ENCODE data around the gene KCNK1.
"Not testable (repeated sequence)": the region's sequence is repeated elsewhere in the genome, so short reads cannot be mapped to it uniquely, and the experiment has no call there.

The KCNK1 gene

DNA sequence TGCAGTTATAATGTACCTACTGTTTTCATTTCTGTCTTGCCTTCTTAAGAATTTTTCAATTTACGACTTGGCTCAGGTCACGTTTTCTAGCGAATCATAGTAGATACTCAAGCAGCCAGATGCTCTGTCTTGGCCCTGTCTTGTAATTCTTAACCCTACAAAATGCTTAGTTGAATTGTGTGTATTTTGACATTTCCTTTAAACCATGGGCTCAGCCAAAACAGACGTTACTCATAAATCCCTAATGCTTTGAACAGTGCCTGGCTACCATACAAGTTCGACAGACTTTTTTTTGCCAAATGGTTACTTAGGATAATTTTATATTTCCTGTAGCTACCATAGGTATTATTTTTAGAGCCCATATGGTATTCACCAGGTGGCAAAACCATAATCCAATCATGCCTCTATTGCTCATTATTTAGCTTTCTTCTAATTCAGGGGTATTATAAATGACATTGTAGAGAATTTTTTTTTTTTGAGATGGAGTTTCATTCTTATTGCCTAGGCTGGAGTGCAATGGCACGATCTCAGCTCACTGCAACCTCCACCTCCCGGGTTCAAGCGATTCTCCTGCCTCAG lies 54.3 kb downstream of the KCNK1 start:
- Mint-ChIP-seq H3K4me3 (no peak overlapping the region), H3K27me3 (peaks cover 6 to 19% of the 10 kb centered on the region in 2 donors), H3K36me3 (ENCODE audit: insufficient read depth) (no peaks in the 10 kb centered on the region), H3K9me3 (no peaks in the 10 kb centered on the region), H3K27ac (no peak overlapping the region), H3K4me1 (ENCODE audit: low read depth in 2 of 2) (no peaks in the 10 kb centered on the region)
- ATAC-seq (replicated peaks) (no peak), DNase-seq (no peak)

DNA sequence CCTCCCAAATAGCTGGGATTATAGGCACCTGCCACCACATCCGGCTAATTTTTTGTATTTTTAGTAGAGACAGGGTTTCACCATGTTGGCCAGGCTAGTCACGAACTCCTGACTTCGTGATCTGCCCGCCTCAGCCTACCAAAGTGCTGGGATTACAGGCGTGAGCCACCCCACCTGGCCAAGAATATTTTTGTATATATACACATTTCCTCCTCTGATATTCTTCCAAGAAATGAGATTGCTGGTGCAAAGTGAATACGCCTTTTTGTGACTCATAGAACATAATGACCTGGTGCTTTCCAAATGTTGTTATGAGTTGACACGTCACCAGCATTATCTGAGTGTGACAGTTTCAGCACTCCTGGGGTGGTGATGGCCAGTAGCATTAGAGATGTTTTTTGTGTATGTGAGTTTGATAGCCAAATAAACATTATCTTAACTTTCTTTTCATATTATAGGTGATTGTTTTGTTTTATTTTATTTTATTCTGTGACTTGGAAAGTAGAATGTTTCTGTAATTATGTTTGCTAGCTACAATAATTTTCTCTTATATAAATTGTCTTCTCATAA lies 54.9 kb downstream of the KCNK1 start:
- Mint-ChIP-seq H3K27ac (no peak overlapping the region), H3K4me3 (no peak overlapping the region), H3K27me3 (peaks cover 11 to 25% of the 10 kb centered on the region in 2 donors), H3K4me1 (ENCODE audit: low read depth in 2 of 2) (no peaks in the 10 kb centered on the region), H3K9me3 (no peaks in the 10 kb centered on the region), H3K36me3 (ENCODE audit: insufficient read depth) (no peaks in the 10 kb centered on the region)
- ATAC-seq (replicated peaks) (no peak), DNase-seq (no peak)

DNA sequence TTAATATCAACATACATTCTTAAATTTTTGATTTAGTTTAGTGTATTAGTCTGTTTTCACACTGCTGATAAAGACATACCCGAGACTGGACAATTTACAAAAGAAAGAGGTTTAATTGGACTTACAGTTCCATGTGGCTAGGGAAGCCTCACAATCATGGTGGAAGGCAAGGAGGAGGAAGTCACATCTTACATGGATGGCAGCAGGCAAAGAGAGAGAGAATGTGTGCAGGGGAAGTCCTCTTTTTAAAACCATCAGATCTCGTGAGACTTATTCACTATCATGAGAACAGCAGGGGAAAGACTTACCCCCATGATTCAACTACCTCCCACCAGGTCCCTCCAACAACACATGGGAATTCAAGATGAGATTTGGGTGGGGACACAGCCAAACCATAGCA lies 56.5 kb downstream of the KCNK1 start:
- not testable (repeated sequence) for H3K27ac Mint-ChIP-seq; H3K4me3 Mint-ChIP-seq; ATAC-seq (replicated peaks); DNase-seq; H3K36me3 Mint-ChIP-seq (ENCODE audit: insufficient read depth); H3K4me1 Mint-ChIP-seq (ENCODE audit: low read depth in 2 of 2); H3K9me3 Mint-ChIP-seq
- H3K27me3 Mint-ChIP-seq: peaks cover 24 to 28% of the 10 kb centered on the region in 2 donors

DNA sequence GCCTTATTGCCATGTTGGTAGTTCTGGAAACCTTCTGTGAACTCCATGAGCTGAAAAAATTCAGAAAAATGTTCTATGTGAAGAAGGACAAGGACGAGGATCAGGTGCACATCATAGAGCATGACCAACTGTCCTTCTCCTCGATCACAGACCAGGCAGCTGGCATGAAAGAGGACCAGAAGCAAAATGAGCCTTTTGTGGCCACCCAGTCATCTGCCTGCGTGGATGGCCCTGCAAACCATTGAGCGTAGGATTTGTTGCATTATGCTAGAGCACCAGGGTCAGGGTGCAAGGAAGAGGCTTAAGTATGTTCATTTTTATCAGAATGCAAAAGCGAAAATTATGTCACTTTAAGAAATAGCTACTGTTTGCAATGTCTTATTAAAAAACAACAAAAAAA lies 57.4 kb downstream of the KCNK1 start:
- no peak overlapping the region for H3K4me3 Mint-ChIP-seq
- H3K9me3 Mint-ChIP-seq: no peaks in the 10 kb centered on the region
- H3K27ac Mint-ChIP-seq: no peak overlapping the region
- peaks cover 28 to 32% of the 10 kb centered on the region in 2 donors for H3K27me3 Mint-ChIP-seq
- ATAC-seq (replicated peaks) (no peak), DNase-seq (no peak)
- H3K36me3 Mint-ChIP-seq (ENCODE audit: insufficient read depth): no peaks in the 10 kb centered on the region
- no peaks in the 10 kb centered on the region for H3K4me1 Mint-ChIP-seq (ENCODE audit: low read depth in 2 of 2)

DNA sequence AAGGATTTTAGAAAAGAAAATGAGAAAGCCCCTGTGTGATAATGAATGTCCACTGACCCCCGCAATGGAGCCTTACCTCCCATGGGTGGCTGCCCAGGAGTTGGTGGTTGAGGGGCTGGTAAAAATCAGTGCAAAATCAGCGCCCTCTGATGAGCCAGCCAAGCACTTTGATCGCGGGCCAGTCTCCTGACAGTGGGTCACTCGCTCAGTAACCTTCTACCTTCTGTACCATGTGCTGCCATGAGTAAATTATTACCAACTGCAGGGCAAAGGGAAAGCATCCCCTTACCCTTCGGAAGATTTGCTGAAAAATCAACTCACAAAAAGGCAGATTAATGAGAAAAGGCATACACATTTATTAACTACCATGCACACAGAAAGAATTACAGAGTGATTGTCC lies 58.8 kb downstream of the KCNK1 start:
- no peaks in the 10 kb centered on the region for H3K9me3 Mint-ChIP-seq
- no peak for ATAC-seq (replicated peaks)
- H3K4me3 Mint-ChIP-seq: no peak overlapping the region
- no peaks in the 10 kb centered on the region for H3K4me1 Mint-ChIP-seq (ENCODE audit: low read depth in 2 of 2)
- peaks cover 28 to 32% of the 10 kb centered on the region in 2 donors for H3K27me3 Mint-ChIP-seq
- H3K36me3 Mint-ChIP-seq (ENCODE audit: insufficient read depth): no peaks in the 10 kb centered on the region
- no peak overlapping the region for H3K27ac Mint-ChIP-seq
- no peak for DNase-seq

DNA sequence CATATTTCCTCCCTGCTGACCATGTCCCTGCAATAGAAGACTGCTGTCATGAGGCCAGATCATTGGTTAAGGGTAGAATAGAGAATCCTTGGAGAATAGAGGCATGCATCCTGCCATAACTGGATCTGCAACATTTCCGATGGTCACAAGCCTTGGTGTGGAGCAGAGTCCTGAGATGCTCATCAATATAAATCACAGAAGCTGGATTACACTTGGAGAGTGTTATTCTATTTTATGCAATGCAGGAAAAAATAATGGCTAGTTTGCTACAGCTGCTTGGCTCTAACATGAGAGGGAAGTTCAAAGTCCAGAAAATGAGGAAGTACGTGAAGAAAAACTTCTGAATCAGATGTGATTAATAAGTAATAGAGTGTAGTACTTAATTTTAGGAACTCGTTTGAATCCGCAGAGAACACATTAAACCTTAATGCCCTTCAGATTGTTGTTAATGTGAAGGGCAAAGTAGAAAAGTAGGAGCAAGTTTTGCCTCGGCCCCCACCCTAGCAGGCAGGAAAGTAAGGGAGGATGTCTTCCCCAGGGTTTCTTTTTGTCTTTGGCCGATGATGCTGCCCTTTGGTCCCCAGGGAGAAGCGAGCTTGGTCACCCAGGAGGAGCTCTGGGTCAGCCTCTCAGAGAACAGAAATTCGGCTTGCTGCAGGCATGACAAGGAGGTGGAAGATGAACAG lies 59.5 kb downstream of the KCNK1 start:
- Mint-ChIP-seq H3K27me3 (peaks cover 28 to 32% of the 10 kb centered on the region in 2 donors), H3K9me3 (no peaks in the 10 kb centered on the region), H3K4me3 (no peak overlapping the region), H3K36me3 (ENCODE audit: insufficient read depth) (no peaks in the 10 kb centered on the region), H3K27ac (no peak overlapping the region), H3K4me1 (ENCODE audit: low read depth in 2 of 2) (no peaks in the 10 kb centered on the region)
- ATAC-seq (replicated peaks): no peak
- no peak for DNase-seq

DNA sequence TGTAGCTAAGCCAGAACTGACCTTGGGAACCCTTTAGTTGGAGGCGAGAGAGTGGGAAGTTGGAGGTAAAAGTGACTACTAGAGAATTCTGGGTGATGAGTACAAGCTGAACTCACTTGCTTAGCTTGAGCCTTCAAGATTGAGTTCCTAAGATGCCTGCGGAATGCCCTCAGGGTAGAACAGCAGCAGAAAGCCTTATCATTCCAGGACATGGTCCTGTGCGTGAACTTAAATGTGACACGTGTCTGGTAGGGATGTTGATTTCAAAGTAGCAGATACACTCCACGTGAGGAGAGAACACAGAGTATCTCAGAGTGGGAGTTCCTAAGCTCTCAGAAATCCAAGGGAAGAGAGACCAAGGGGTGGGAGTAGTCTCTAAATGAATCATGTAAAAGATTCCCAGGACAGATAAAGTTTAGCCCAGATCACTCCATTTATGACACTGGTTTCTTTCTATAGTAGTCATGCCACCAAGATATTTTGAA lies 60.1 kb downstream of the KCNK1 start:
- H3K4me1 Mint-ChIP-seq (ENCODE audit: low read depth in 2 of 2): no peaks in the 10 kb centered on the region
- peaks cover 28 to 32% of the 10 kb centered on the region in 2 donors for H3K27me3 Mint-ChIP-seq
- H3K9me3 Mint-ChIP-seq: no peaks in the 10 kb centered on the region
- H3K36me3 Mint-ChIP-seq (ENCODE audit: insufficient read depth): no peaks in the 10 kb centered on the region
- H3K4me3 Mint-ChIP-seq: no peak overlapping the region
- no peak overlapping the region for H3K27ac Mint-ChIP-seq
- ATAC-seq (replicated peaks): no peak
- DNase-seq: no peak

DNA sequence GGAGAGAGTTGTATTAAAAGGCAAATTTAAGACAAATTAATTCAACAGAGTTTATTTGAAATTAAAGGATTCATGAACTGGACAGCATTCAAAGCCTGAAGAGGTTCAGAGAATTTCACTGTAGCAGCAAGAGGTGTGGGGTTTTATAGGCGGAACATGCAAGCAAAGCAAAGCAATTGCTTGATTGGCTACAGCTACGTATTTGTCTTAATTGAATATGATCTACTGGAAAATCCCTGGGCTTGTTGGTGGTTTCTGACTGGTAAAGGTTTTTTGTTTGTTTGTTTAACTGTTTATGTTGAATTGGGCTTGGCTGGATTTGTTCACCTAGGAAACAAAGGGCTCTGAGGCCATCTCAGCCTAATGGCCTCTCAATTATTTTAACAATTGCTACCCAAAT lies 61.5 kb downstream of the KCNK1 start:
- peaks cover 0 to 2% of the 10 kb centered on the region in 2 donors for H3K9me3 Mint-ChIP-seq
- H3K4me1 Mint-ChIP-seq (ENCODE audit: low read depth in 2 of 2): no peaks in the 10 kb centered on the region
- peaks cover 28 to 32% of the 10 kb centered on the region in 2 donors for H3K27me3 Mint-ChIP-seq
- no peak overlapping the region for H3K27ac Mint-ChIP-seq
- H3K36me3 Mint-ChIP-seq (ENCODE audit: insufficient read depth): no peaks in the 10 kb centered on the region
- no peak overlapping the region for H3K4me3 Mint-ChIP-seq
- ATAC-seq (replicated peaks) (no peak), DNase-seq (no peak)

DNA sequence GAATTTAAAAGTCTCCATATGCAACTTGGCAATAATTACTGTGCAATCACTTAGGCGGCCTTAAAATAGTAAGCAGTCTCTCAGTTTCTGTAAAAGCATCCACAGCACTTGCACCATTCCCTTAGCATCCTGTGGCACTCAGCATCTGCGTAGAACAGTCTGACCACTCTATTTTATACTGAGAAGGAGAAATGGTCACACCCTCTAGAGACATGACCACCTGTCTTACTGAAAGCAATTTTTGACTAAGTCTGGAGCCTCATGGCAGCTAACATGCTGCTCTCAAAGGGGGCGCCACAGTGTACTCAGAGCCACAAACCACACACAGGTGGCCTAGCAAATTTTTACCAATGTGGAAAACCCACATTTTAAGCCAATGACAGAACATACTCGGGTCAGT lies 62.0 kb downstream of the KCNK1 start:
- H3K27ac Mint-ChIP-seq: no peak overlapping the region
- H3K27me3 Mint-ChIP-seq: peaks cover 27 to 32% of the 10 kb centered on the region in 2 donors
- no peak overlapping the region for H3K4me3 Mint-ChIP-seq
- H3K4me1 Mint-ChIP-seq (ENCODE audit: low read depth in 2 of 2): no peaks in the 10 kb centered on the region
- H3K9me3 Mint-ChIP-seq: peaks cover 0 to 2% of the 10 kb centered on the region in 2 donors
- no peak for DNase-seq
- ATAC-seq (replicated peaks): no peak
- H3K36me3 Mint-ChIP-seq (ENCODE audit: insufficient read depth): no peaks in the 10 kb centered on the region

DNA sequence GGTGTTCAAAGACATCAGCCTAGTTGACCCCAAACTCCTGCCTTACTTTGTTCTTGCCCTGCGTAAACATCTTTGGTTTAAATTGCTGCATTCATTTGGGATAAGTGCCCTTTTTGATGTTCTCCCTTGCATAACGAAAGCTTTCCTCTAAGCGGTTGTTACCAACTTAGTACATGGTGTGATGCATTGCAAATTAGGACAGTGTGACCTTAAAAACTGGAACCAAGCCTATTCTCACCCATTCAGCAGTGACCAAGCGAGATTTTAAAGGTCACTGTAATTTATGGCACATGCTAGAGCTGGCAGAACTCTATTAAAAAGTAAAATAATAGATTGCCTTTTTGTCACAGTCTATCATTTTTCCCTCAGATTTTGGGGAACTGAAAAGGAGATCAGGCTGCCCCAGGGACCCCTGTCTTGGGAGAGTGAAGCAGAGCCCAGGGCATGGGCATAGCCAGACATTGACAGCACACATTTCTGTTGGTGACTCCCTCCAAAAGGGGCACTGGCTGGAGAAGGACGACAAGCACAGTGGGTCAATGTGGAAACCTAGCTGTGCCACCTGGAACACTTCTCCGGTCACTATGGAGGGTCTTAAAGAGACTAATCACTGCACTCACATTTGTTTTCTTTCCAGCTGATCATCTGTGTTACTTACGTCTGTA lies 63.9 kb downstream of the KCNK1 start:
- ATAC-seq (replicated peaks): no peak
- DNase-seq: no peak
- Mint-ChIP-seq H3K27me3 (peaks cover 18 to 30% of the 10 kb centered on the region in 2 donors), H3K4me1 (ENCODE audit: low read depth in 2 of 2) (no peaks in the 10 kb centered on the region), H3K27ac (no peak overlapping the region), H3K9me3 (peaks cover 0 to 2% of the 10 kb centered on the region in 2 donors), H3K36me3 (ENCODE audit: insufficient read depth) (no peaks in the 10 kb centered on the region), H3K4me3 (no peak overlapping the region)

DNA sequence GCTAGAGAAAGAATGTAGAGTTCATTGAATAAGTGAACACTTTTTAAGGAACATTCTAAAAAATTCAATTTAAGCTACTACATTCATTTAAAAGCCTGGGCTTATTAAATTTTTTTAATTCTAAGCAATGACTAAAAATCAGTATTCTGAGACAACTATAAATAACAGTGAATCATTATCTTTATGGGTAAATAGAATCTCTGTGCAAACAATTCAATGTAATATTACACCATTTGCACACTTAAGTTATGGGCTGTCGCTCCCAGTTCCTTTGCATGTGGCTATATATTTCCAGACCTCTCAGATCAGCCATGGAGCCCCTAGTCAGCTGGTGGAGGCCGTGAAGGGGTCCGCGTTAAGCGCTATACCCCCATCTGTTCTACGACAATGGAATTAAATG lies 65.1 kb downstream of the KCNK1 start:
- Mint-ChIP-seq H3K4me3 (no peak overlapping the region), H3K27ac (no peak overlapping the region), H3K4me1 (ENCODE audit: low read depth in 2 of 2) (no peaks in the 10 kb centered on the region), H3K27me3 (peaks cover 6 to 22% of the 10 kb centered on the region in 2 donors), H3K9me3 (peaks cover 0 to 2% of the 10 kb centered on the region in 2 donors), H3K36me3 (ENCODE audit: insufficient read depth) (no peaks in the 10 kb centered on the region)
- no peak for ATAC-seq (replicated peaks)
- DNase-seq: no peak

DNA sequence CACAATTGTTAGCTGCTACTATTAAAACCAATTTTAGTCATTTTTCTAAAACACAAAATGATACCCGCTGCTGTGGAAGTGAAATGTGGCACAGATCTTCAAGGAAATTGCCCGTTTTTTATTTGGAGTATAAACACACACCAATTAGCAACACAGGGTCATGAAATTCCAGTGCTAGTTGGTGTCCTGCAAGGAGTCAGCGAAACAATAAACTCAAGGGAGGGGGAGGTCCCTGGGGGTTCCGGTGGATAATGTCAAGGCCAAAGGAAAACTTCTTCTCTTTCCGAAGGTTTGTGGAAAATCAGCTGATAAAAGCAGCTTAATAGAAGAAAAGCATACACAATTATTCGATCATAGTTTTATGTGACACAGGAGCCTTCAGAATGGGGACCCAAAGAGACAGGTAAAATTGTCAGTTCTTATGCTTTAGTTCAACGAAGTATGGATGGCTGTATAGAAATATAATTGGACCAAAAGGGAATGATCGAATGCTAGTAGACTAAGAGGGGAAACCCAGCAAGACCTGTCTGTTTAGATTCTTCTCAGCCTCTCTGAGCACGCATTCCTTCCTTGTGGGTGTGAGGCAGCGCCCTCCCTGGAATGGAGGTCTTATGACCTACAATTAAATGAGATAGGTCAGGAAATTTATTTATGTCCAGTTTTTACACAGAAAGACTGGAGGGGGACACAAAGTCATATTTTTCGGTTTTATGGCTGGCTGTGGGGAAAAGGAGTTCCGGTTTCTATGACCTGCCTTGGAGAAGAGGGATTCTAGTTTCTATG lies 65.9 kb downstream of the KCNK1 start:
- no peak overlapping the region for H3K27ac Mint-ChIP-seq
- H3K36me3 Mint-ChIP-seq (ENCODE audit: insufficient read depth): no peaks in the 10 kb centered on the region
- no peaks in the 10 kb centered on the region for H3K4me1 Mint-ChIP-seq (ENCODE audit: low read depth in 2 of 2)
- H3K9me3 Mint-ChIP-seq: peaks cover 0 to 2% of the 10 kb centered on the region in 2 donors
- ATAC-seq (replicated peaks) (no peak), DNase-seq (no peak)
- no peak overlapping the region for H3K4me3 Mint-ChIP-seq
- H3K27me3 Mint-ChIP-seq: peaks cover 0 to 17% of the 10 kb centered on the region in 2 donors

DNA sequence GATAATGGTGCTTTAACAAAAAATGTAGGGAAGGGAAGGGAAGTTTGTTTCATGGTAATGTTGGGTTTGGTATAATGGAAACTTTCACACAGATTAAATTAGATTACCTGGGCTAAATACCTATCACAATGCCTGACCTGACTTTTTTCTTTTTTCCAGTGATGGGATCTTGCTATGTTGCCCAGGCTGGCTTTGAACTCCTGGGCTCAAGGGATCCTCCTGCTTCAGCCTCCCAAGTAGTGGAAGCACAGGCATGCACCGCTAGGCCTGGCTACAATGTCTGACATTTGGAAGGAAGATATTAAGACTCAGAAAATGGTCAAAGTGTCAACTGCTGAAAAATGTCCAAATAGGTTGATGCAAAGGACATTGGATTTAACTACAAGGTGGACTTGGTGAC lies 67.4 kb downstream of the KCNK1 start:
- H3K9me3 Mint-ChIP-seq: peaks cover 0 to 2% of the 10 kb centered on the region in 2 donors
- DNase-seq (no peak), ATAC-seq (replicated peaks) (no peak)
- no peaks in the 10 kb centered on the region for H3K4me1 Mint-ChIP-seq (ENCODE audit: low read depth in 2 of 2)
- no peak overlapping the region for H3K27ac Mint-ChIP-seq
- H3K4me3 Mint-ChIP-seq: no peak overlapping the region
- no peaks in the 10 kb centered on the region for H3K36me3 Mint-ChIP-seq (ENCODE audit: insufficient read depth)
- H3K27me3 Mint-ChIP-seq: peaks cover 4 to 7% of the 10 kb centered on the region in 2 donors
